ENCODE results near the gene ARHGDIG.

The ARHGDIG gene

DNA sequence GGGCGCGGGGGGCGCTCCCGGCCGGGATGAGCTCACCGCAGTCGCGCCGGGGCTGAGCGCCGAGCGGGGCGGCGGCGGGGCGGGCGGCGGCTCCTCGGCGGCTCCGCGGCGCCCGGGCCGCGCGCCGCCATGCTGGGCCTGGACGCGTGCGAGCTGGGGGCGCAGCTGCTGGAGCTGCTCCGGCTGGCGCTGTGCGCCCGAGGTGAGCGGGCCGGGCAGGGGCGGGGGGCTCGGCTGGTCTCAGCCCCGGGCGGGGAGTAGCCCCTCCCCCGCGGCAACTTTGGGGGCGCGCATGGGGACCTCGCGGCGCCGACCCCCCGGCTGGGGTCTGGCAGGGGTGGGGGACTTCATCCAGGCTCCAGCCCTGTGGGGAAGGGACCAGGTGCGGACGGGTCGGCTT is at the start of gene ARHGDIG:
Gene ARHGDIG, plus strand, starts transcription at position 40 of the 400 bp plus-strand sequence. Its CDS starts 90 bp downstream, at position 130.
- peaks cover 3% of the 10 kb centered on the region for H3K9me3 Mint-ChIP-seq
- peaks cover 3% of the 10 kb centered on the region for H3K36me3 Mint-ChIP-seq (ENCODE audit: low read depth)
- peak; percentile 50 for DNase-seq
- TF ChIP-seq, protein P1, sequence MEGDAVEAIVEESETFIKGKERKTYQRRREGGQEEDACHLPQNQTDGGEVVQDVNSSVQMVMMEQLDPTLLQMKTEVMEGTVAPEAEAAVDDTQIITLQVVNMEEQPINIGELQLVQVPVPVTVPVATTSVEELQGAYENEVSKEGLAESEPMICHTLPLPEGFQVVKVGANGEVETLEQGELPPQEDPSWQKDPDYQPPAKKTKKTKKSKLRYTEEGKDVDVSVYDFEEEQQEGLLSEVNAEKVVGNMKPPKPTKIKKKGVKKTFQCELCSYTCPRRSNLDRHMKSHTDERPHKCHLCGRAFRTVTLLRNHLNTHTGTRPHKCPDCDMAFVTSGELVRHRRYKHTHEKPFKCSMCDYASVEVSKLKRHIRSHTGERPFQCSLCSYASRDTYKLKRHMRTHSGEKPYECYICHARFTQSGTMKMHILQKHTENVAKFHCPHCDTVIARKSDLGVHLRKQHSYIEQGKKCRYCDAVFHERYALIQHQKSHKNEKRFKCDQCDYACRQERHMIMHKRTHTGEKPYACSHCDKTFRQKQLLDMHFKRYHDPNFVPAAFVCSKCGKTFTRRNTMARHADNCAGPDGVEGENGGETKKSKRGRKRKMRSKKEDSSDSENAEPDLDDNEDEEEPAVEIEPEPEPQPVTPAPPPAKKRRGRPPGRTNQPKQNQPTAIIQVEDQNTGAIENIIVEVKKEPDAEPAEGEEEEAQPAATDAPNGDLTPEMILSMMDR (IDR thresholded peaks at IDR 0.05), result no peak
- H3K27ac Mint-ChIP-seq, result no peak within 1 kb of the TSS
- H3K27me3 Mint-ChIP-seq (ENCODE audit: low read depth, poor library complexity), result peaks cover 60% of the 10 kb centered on the region
- peak within 1 kb of the TSS; percentile 54 for H3K4me3 Mint-ChIP-seq
- no peaks in the 10 kb centered on the region for H3K4me1 Mint-ChIP-seq

DNA sequence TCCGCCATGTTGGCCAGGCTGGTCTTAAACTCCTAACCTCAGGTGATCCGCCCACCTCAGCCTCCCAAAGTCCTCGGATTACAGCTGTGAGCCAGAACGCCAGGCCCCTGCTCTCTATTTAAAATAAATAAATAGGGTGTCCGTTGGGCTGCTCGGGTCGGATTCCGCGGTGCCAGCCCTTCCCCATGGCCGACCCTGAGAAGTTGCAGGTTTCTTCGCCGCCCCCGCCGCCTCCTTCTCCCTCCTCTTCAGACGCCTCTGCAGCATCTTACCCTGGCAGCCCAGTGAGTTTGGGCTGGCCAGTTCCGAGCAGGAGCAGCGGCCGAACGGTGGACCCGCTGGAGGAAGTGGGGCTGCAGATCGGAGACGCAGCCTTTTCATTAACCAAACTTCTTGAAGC is 49.4 kb upstream of the ARHGDIG start:
- peaks cover 3% of the 10 kb centered on the region for H3K9me3 Mint-ChIP-seq

DNA sequence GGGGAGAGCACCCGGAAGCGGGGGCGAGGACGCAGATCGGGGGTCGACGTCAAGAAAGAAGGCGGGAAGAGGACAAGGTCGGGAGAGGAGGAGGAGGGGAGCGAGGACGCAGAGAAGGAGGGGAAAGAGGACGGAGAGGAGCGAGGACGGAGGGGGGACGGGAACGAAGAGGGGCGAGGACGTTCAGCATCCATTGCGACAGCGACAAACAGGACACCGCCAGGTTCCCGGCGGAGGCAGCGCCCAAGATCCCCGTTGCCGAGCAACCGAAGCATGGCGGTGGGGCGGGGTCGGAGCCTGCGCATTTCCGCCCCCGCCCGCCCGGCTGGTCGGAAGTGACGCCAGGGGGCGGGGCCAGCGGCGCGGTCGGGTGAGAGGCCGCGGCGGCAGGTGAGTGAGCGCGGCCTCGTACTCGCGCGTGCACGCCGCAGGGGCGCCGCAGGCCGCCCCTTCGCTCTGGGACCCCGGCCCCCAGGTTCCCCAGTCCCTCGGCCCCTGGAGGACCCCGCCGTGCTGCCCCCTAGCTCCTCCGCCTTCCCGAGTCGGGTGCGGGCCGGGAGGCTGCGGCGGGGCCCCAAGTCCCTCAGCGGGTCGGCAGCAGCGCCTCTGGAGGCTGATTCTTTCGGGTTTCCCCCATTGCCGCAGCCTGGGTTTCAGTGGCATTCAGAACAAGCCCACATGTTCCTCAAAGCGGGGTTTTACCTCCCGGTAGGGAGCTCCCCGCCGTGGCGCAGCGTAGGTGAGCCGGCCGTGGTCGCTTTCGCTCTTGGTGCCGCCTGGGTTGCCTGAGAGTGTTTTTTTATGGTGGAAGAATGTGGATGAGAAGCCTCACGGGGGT is 45.7 kb upstream of the ARHGDIG start, which contains the start of gene FAM234A:
Gene FAM234A, plus strand, starts transcription at position 354 of the 838 bp plus-strand sequence. CDS start 19,593 bp downstream, outside the sequence.
- peaks cover 6% of the 10 kb centered on the region for H3K9me3 Mint-ChIP-seq
- peak within 1 kb of the TSS; percentile 94 for H3K4me3 Mint-ChIP-seq
- peaks cover 14% of the 10 kb centered on the region for H3K36me3 Mint-ChIP-seq (ENCODE audit: low read depth)
- peak; percentile 97 for DNase-seq
- peak within 1 kb of the TSS; percentile 100 for H3K27ac Mint-ChIP-seq
- peaks cover 27% of the 10 kb centered on the region for H3K4me1 Mint-ChIP-seq
- TF ChIP-seq, protein P1 (IDR thresholded peaks at IDR 0.05), result no peak
- no peaks in the 10 kb centered on the region for H3K27me3 Mint-ChIP-seq (ENCODE audit: low read depth, poor library complexity)

More for the DNA sequence above, 49.4 kb upstream of the ARHGDIG start:
- TF ChIP-seq, protein P1 (IDR thresholded peaks at IDR 0.05), result no peak
- DNase-seq, result no peak
- Mint-ChIP-seq H3K4me3 (no peak overlapping the region), H3K36me3 (ENCODE audit: low read depth) (peaks cover 26% of the 10 kb centered on the region), H3K27me3 (ENCODE audit: low read depth, poor library complexity) (no peaks in the 10 kb centered on the region), H3K27ac (no peak overlapping the region), H3K4me1 (peaks cover 46% of the 10 kb centered on the region)

DNA sequence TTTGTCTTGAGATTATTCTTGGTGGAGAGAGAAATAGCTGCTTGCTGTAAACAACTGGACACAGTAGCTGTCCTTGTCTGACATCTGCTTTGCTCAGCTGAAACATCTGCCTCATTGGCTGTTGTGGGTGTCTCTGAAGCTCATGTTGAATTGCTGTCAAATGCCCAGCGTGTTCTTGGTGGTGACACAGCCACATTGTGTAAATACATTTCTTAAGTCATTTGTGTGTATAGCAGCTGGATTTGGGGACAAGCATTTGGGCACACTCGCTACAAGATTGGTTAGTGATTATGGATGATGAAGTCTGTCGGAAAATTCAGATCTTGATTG is 40.5 kb upstream of the ARHGDIG start:
- DNase-seq, result no peak
- TF ChIP-seq, protein P1 (IDR thresholded peaks at IDR 0.05), result no peak
- Mint-ChIP-seq H3K4me1 (peaks cover 19% of the 10 kb centered on the region), H3K4me3 (no peak overlapping the region), H3K36me3 (ENCODE audit: low read depth) (peaks cover 31% of the 10 kb centered on the region), H3K27me3 (ENCODE audit: low read depth, poor library complexity) (no peaks in the 10 kb centered on the region), H3K27ac (peak overlapping the region; percentile 60), H3K9me3 (peaks cover 6% of the 10 kb centered on the region)

DNA sequence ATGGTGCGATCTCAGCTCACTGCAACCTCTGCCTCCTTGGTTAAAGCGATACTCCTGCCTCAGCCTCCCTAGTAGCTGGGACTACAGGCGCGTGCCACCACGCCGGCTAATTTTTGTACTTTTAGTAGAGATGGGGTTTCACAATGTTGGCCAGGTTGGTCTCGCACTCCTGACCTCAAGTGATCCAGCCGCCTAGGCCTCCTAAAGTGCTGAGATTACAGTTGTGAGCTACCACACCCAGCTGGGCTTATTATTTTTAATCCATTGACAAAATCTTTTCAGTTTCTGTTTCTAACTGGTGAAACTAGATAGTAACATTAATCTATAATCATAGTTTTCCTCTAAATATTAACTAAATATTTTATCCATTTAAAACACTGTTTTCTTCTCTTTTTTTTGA is 39.8 kb upstream of the ARHGDIG start:
- no peak overlapping the region for H3K27ac Mint-ChIP-seq
- no peak overlapping the region for H3K4me3 Mint-ChIP-seq
- DNase-seq, result no peak
- peaks cover 34% of the 10 kb centered on the region for H3K36me3 Mint-ChIP-seq (ENCODE audit: low read depth)
- H3K27me3 Mint-ChIP-seq (ENCODE audit: low read depth, poor library complexity), result peaks cover 3% of the 10 kb centered on the region
- peaks cover 4% of the 10 kb centered on the region for H3K9me3 Mint-ChIP-seq
- H3K4me1 Mint-ChIP-seq, result peaks cover 13% of the 10 kb centered on the region
- TF ChIP-seq, protein P1 (IDR thresholded peaks at IDR 0.05), result no peak

All from nephron progenitor cell (in vitro differentiated cells).